Muscle of leg (tissue), 11 donors: ENCODE results near the gene CA5A. TPM values are rescaled to one million over a fixed set of nuclear protein-coding genes. Genes with fewer than 3 reads are reported as not detected.

Source experiments
- DNase-seq: peaks from one replicate; pipeline ENCODE4 v3.0.0; 2013
- H3K27ac ChIP-seq: one replicate; pipeline ENCODE4 v1.5.1; 2013; ENCODE audit warnings: mild to moderate bottlenecking, low read length, control low read depth
- H3K27me3 ChIP-seq: one replicate; pipeline ENCODE4 v1.6.1; 2013; ENCODE audit warnings: low read length; ENCODE audit not compliant: control insufficient read depth, insufficient read depth
- H3K36me3 ChIP-seq: one replicate; pipeline ENCODE4 v1.6.1; 2013; ENCODE audit warnings: low read length; ENCODE audit not compliant: control insufficient read depth, insufficient read depth
- H3K4me1 ChIP-seq: one replicate; pipeline ENCODE4 v1.6.1; 2013; ENCODE audit warnings: low read length; ENCODE audit not compliant: control insufficient read depth, insufficient read depth
- H3K4me3 ChIP-seq: one replicate; pipeline ENCODE4 v1.5.1; 2013; ENCODE audit warnings: low read length, control low read depth
- H3K9me3 ChIP-seq: replicated peaks from 2 replicates; pipeline ENCODE4 v1.6.1; 2013; ENCODE audit warnings: low read depth, low read length; ENCODE audit not compliant: control insufficient read depth
- WGBS: methylation state at CpG from one replicate; pipeline ENCODE4 v1.1.5; 2013; ENCODE audit warnings: missing lambda C conversion rate; ENCODE audit not compliant: insufficient coverage; 5-methylcytosine and 5-hydroxymethylcytosine counted together
- polyA plus RNA-seq, 8 donors: library from polyadenylated mRNA; unstranded; fragments of 120-200 nt; gene quantifications; one replicate each; pipeline versions ENCODE4 v1.2.1 to v1.2.3, GENCODE V29; 2013; ENCODE audit warnings: inconsistent platforms in 1 of 8, low replicate concordance in 1 of 8; ENCODE audit not compliant: insufficient read length in 8 of 8, insufficient read depth in 1 of 8
- total RNA-seq: library from RNA; stranded (reverse); fragments of 120-200 nt; gene quantifications from one replicate; pipeline ENCODE4 v1.2.4, GENCODE V29; 2013

The CA5A gene
- total and polyA plus RNA-seq, 9 donors = 0.03 to 0.26 (median 0.06) TPM; not detected in 3

DNA sequence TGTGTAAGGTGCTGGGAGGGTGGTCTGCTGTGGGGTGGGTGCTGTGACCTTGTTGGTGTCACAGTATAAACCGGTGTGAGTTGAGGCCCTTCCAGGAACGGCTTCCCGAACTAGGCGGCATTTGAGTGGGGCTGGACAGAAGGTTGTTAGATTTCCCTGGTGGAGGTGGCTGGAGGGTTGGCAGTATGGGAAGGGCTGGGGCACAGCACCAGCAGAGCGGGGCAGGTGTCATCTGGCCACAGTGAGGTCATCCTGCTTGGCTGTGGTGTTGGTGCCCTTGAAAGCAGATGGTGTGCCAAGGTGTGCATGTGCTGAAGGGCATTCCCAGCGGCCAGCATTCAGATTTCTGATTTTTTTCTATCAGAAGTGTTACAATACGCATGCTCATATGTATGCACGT is 43.0 kb upstream of the CA5A start:
- Histone ChIP-seq H3K4me1 (no peaks in the 10 kb centered on the region), H3K36me3 (peaks cover 15% of the 10 kb centered on the region), H3K4me3 (no peak overlapping the region), H3K27me3 (no peaks in the 10 kb centered on the region), H3K9me3 (no peaks in the 10 kb centered on the region), H3K27ac (no peak overlapping the region)
- no peak for DNase-seq
- WGBS = 73% methylated on average over 4 of the region's 8 CpGs

- Histone ChIP-seq H3K4me1 (no peaks in the 10 kb centered on the region), H3K27ac (no peak overlapping the region), H3K36me3 (peaks cover 13% of the 10 kb centered on the region), H3K4me3 (no peak overlapping the region), H3K27me3 (no peaks in the 10 kb centered on the region), H3K9me3 (peaks cover under 1% of the 10 kb centered on the region)
- 100% methylated on average over 1 of the region's 5 CpGs for WGBS
- DNase-seq = no peak
These were observed 41.8 kb upstream of the CA5A start for GRCh38 chr16:87978127-87978526.

- peaks cover 4% of the 10 kb centered on the region for H3K36me3 ChIP-seq
- H3K9me3 ChIP-seq = peaks cover 12% of the 10 kb centered on the region
- H3K27ac ChIP-seq = peak overlapping the region; percentile 42
- no peaks in the 10 kb centered on the region for H3K4me1 ChIP-seq
- DNase-seq = peak; percentile 56
- WGBS = no CpG with 5 or more reads among the region's 3 CpGs
- H3K27me3 ChIP-seq = no peaks in the 10 kb centered on the region
- H3K4me3 ChIP-seq = no peak overlapping the region
These were observed 40.3 kb upstream of the CA5A start for GRCh38 chr16:87976665-87977064.

GRCh38 chr16:87974178-87974577 is 37.8 kb upstream of the CA5A start:
- H3K4me3 ChIP-seq = no peak overlapping the region
- H3K9me3 ChIP-seq = peaks cover 23% of the 10 kb centered on the region
- H3K27ac ChIP-seq = no peak overlapping the region
- no peaks in the 10 kb centered on the region for H3K4me1 ChIP-seq
- no peak for DNase-seq
- peaks cover 4% of the 10 kb centered on the region for H3K36me3 ChIP-seq
- 85% methylated on average over 8 of the region's 9 CpGs for WGBS
- H3K27me3 ChIP-seq = no peaks in the 10 kb centered on the region

GRCh38 chr16:87973717-87974116 is 37.4 kb upstream of the CA5A start:
- Histone ChIP-seq H3K9me3 (peaks cover 23% of the 10 kb centered on the region), H3K36me3 (peaks cover 4% of the 10 kb centered on the region), H3K4me1 (no peaks in the 10 kb centered on the region), H3K27ac (no peak overlapping the region), H3K4me3 (no peak overlapping the region), H3K27me3 (no peaks in the 10 kb centered on the region)
- DNase-seq = no peak
- WGBS = 56% methylated on average over 1 of the region's 3 CpGs

DNA sequence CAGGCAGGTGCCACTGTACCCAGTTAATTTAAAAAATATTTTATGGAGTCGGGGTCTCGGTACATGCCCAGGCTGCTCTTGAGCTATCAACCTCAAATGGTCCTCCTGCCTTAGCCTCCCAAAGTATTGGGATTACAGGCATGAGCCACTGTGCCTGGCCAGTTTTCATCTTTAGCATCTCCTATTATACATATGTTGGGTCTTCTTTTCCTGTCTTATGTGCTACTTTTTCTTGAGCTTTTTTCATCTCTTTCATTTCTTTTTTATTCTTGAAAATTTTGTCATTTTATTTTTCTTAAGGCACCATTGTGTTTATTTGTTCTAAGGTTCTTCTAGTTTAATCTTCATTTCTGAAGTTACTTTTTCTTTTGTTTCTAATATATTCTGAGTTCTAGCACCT is 35.6 kb upstream of the CA5A start:
- Histone ChIP-seq H3K4me1 (peaks cover 1% of the 10 kb centered on the region), H3K36me3 (peaks cover 4% of the 10 kb centered on the region), H3K4me3 (no peak overlapping the region), H3K9me3 (peaks cover 23% of the 10 kb centered on the region), H3K27ac (no peak overlapping the region), H3K27me3 (no peaks in the 10 kb centered on the region)
- WGBS = no CpG with 5 or more reads among the region's 2 CpGs
- DNase-seq = no peak

DNA sequence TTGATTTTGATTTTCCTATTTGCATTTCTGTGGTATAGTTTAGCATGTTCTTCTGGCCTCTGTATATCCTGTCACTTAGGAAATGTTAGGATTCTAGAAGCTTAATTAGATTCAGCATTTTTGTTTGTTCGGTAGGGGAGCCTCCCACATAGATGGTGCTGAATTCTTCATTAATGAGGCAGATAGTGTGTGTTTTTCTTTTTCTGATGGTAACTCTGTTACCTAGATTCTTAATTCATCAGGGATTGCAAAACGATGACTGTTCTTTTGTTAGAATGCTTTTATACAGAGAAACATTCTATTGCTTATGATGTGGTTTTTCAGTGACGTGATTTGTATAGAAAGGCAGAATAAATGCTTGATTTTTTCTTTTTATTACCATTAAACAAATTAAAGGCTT is 33.9 kb upstream of the CA5A start:
- DNase-seq = no peak
- WGBS = no CpG with 5 or more reads among the region's 3 CpGs
- Histone ChIP-seq H3K36me3 (peaks cover under 1% of the 10 kb centered on the region), H3K4me3 (no peak overlapping the region), H3K27me3 (no peaks in the 10 kb centered on the region), H3K4me1 (peaks cover 16% of the 10 kb centered on the region), H3K9me3 (peaks cover 23% of the 10 kb centered on the region), H3K27ac (no peak overlapping the region)

DNA sequence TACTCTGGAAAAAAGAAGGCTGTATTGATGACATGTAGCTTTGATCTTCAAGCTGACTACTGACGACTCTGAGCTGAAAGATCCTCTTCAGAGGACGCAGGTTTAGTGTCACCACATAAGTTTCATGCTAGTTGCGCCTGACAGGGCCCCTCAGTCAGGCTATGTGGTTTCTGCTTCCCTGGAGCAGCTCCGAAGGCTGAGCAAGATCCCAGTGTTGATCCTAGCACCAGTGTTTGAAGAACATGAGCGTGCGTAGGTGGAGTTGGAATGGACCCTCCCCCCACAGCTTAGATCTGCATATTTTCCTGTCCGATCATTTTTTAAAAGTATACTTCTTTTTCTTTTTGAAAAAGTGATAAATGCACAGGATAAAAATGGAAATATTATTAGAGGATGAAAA is 32.2 kb upstream of the CA5A start:
- 62% methylated on average over 3 of the region's 7 CpGs for WGBS
- Histone ChIP-seq H3K27ac (no peak overlapping the region), H3K4me1 (peaks cover 31% of the 10 kb centered on the region), H3K9me3 (peaks cover 23% of the 10 kb centered on the region), H3K4me3 (no peak overlapping the region), H3K36me3 (no peaks in the 10 kb centered on the region), H3K27me3 (no peaks in the 10 kb centered on the region)
- DNase-seq = no peak

DNA sequence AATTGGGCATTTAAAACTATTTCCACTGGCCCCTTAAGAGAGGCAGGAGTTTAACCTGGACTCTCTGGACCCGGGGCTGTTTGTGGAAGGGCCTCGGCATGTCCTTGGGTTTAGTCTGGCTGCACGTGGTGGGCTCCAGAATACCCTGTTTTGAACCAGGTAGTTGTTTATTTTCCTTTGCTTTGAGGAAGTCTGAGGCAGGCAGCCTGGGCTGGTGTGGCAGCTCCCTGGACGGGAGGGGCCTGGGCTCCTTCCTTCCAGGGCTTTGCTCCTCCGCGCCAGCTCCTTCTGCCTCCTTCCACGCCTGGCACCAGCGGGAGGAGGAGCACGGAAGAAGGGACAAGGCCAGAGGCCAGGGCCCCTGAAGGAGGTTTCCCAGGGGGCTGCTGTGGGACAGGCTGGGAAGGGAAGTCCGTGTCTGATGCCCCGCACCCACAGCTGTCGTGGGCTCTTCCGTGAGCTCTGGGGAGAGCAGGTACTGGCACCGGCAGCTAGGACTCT is 30.4 kb upstream of the CA5A start:
- H3K4me1 ChIP-seq = peaks cover 39% of the 10 kb centered on the region
- no peak for DNase-seq
- H3K4me3 ChIP-seq = no peak overlapping the region
- no peaks in the 10 kb centered on the region for H3K27me3 ChIP-seq
- peak overlapping the region; percentile 95 for H3K27ac ChIP-seq
- 26% methylated on average over 12 of the region's 14 CpGs for WGBS
- H3K9me3 ChIP-seq = peaks cover 12% of the 10 kb centered on the region
- H3K36me3 ChIP-seq = no peaks in the 10 kb centered on the region

- DNase-seq = peak; percentile 93
- peak overlapping the region; percentile 95 for H3K27ac ChIP-seq
- H3K4me1 ChIP-seq = peaks cover 39% of the 10 kb centered on the region
- 100% methylated on average over 1 of the region's 5 CpGs for WGBS
- no peaks in the 10 kb centered on the region for H3K36me3 ChIP-seq
- H3K9me3 ChIP-seq = peaks cover 7% of the 10 kb centered on the region
- no peak overlapping the region for H3K4me3 ChIP-seq
- no peaks in the 10 kb centered on the region for H3K27me3 ChIP-seq
These were observed 29.8 kb upstream of the CA5A start for GRCh38 chr16:87966064-87966645.

DNA sequence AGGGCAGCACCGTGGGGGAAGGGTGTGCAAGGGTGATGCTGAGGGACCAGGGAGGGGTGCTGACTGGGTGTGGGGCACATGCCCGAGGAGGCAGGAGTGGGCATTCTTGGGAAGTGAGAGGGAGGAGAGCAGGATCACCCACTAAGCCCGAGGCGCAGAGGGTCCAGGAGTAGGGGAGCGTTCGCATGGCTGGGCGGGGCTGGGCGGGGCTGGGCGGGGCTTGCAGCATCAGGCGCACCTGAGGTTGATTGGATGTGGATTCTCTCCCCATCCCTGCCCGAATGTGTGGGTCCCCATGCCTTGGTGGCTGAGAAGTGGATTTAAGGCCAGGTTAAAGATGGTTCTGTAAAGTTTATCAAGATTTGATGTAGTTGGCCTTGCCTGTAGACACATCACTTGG is 29.1 kb upstream of the CA5A start:
- Histone ChIP-seq H3K27ac (peak overlapping the region; percentile 95), H3K4me3 (no peak overlapping the region), H3K27me3 (no peaks in the 10 kb centered on the region), H3K4me1 (peaks cover 39% of the 10 kb centered on the region), H3K36me3 (no peaks in the 10 kb centered on the region), H3K9me3 (no peaks in the 10 kb centered on the region)
- no peak for DNase-seq
- 77% methylated on average over 7 of the region's 11 CpGs for WGBS
